T-cell (primary cell): ENCODE measurements around the gene LMO1. TPM values are rescaled to one million over a fixed set of nuclear protein-coding genes. Genes with fewer than 3 reads are reported as not detected.

Experiments
- ATAC-seq, 4 experiments: fragments of 200-7000 bp in 3 of 4; fragments of 150-1000 bp in 1 of 4; cut with Tn5 transposase; replicated peaks in 1 of 4; 1 replicate in 3 of 4; 2 replicates in 1 of 4; pipeline ENCODE4 v1.10.0; 2021; ENCODE audit warnings: moderate library complexity in 3 of 4, mild to moderate bottlenecking in 2 of 4, moderate number of reproducible peaks in 1 of 4
- CTCF ChIA-PET, 2 donors: fragments of 300-600 bp; sonication (Branson Sonifier 250); formaldehyde crosslinking; loops; one replicate each; lab custom pipeline; 2022; ENCODE audit warnings: antibody characterized with exemption in 2 of 2; lab: Charles Lee
- POLR2A ChIA-PET, 2 donors: fragments of 300-600 bp; sonication (Branson Sonifier 250); formaldehyde crosslinking; loops; one replicate each; lab custom pipeline; 2022; ENCODE audit warnings: antibody characterized with exemption in 2 of 2; lab: Charles Lee
- DNase-seq, 35 experiments: peaks; one replicate each; pipeline versions ENCODE4 v3.0.0 to v3.0.0-alpha.2; 2013 to 2023
- H3K27ac ChIP-seq: one replicate; pipeline ENCODE4 v1.5.1; 2013; ENCODE audit warnings: low read length
- H3K27me3 ChIP-seq, 2 experiments: replicated peaks in 1 of 2; 1 replicate in 1 of 2; 2 replicates in 1 of 2; pipeline versions ENCODE4 v1.6.1 to v1.7.0; 2013; ENCODE audit warnings: low read length in 1 of 2, mixed read lengths in 1 of 2; ENCODE audit not compliant: control insufficient read depth in 2 of 2, insufficient read depth in 2 of 2; ENCODE audit errors: extremely low read depth in 1 of 2
- H3K36me3 ChIP-seq, 2 donors: 1 replicate in 1 of 2; 2 replicates in 1 of 2; pipeline versions ENCODE4 v1.6.1 to v1.7.0; 2013; ENCODE audit warnings: low read length in 1 of 2; ENCODE audit not compliant: control insufficient read depth in 2 of 2, insufficient read depth in 1 of 2; ENCODE audit errors: extremely low read depth in 1 of 2
- H3K4me1 ChIP-seq, 2 experiments: 1 replicate in 1 of 2; 2 replicates in 1 of 2; pipeline versions ENCODE4 v1.6.1 to v1.7.0; 2013; ENCODE audit warnings: low read length in 2 of 2, mixed read lengths in 1 of 2; ENCODE audit not compliant: insufficient read depth in 2 of 2, control insufficient read depth in 1 of 2; ENCODE audit errors: extremely low read depth in 1 of 2
- H3K4me3 ChIP-seq, 2 donors: 1 replicate in 1 of 2; 2 replicates in 1 of 2; pipeline versions ENCODE4 v1.5.1 to v1.7.0; 2013; ENCODE audit warnings: mild to moderate bottlenecking in 2 of 2, low read length in 1 of 2, moderate library complexity in 1 of 2; ENCODE audit not compliant: control insufficient read depth in 1 of 2; ENCODE audit errors: extremely low read depth in 1 of 2
- H3K9me3 ChIP-seq: 2 replicates; pipeline ENCODE4 v1.7.0; 2013
- H3K27ac Mint-ChIP-seq, 2 donors: one replicate each; pipeline ENCODE4 v1.8.0; 2020 to 2021; ENCODE audit warnings: mild to moderate bottlenecking in 2 of 2, mixed read lengths in 2 of 2
- H3K27me3 Mint-ChIP-seq, 2 donors: one replicate each; pipeline ENCODE4 v1.8.0; 2021 to 2022; ENCODE audit warnings: mixed read lengths in 2 of 2
- H3K36me3 Mint-ChIP-seq: one replicate; pipeline ENCODE4 v1.8.0; 2021; ENCODE audit warnings: mixed read lengths
- H3K4me1 Mint-ChIP-seq, 3 donors: one replicate each; pipeline ENCODE4 v1.8.0; 2020 to 2022; ENCODE audit warnings: mixed read lengths in 3 of 3, mild to moderate bottlenecking in 1 of 3
- H3K4me3 Mint-ChIP-seq, 3 donors: one replicate each; pipeline ENCODE4 v1.8.0; 2020 to 2022; ENCODE audit warnings: mild to moderate bottlenecking in 3 of 3, mixed read lengths in 3 of 3, moderate library complexity in 3 of 3
- H3K9me3 Mint-ChIP-seq, 3 donors: one replicate each; pipeline ENCODE4 v1.8.0; 2020 to 2022; ENCODE audit warnings: mixed read lengths in 3 of 3
- WGBS: methylation state at CpG from one replicate; pipeline ENCODE4 v1.1.5; 2013; ENCODE audit warnings: missing lambda C conversion rate; ENCODE audit not compliant: insufficient coverage; 5-methylcytosine and 5-hydroxymethylcytosine counted together
- total RNA-seq, 35 experiments: library from RNA in 6 of 35; stranded (reverse) in 6 of 35; fragments of 120-200 nt in 1 of 35; gene quantifications; one replicate each; pipeline versions ENCODE4 v1.2.1 to v1.2.4 and lab custom pipeline; 2013 to 2026

LMO1 gene
- total RNA-seq, 5 donors from 2014 or later (not counting 1 experiment from before 2014, with no cell fraction given), result not detected

GRCh38 chr11:8222820-8223512 lies 40.7 kb downstream of the LMO1 start:
- CTCF ChIA-PET, result interaction anchor here in 1 of 2 donors (0.8 kb wide), 1 partner anchor 342 kb away, joined by 3 read pairs; no protein-coding TSS in a partner anchor
- no peak overlapping the region for H3K27ac Mint-ChIP-seq
- H3K4me1 Mint-ChIP-seq, result no peaks in the 10 kb centered on the region
- Histone ChIP-seq H3K4me3 (no peak overlapping the region), H3K36me3 (no peaks in the 10 kb centered on the region), H3K9me3 (no peaks in the 10 kb centered on the region), H3K27me3 (peaks cover 0 to 18% of the 10 kb centered on the region in 2 experiments), H3K4me1 (peaks cover 0 to 4% of the 10 kb centered on the region in 2 experiments), H3K27ac (no peak overlapping the region)
- H3K4me3 Mint-ChIP-seq, result no peak overlapping the region
- no peaks in the 10 kb centered on the region for H3K9me3 Mint-ChIP-seq
- peaks cover 2 to 4% of the 10 kb centered on the region in 2 donors for H3K27me3 Mint-ChIP-seq
- H3K36me3 Mint-ChIP-seq, result no peaks in the 10 kb centered on the region
- 68% methylated on average over 5 of the region's 6 CpGs for WGBS
- ATAC-seq (no peak), DNase-seq (no peak)
- POLR2A ChIA-PET, result no interaction called here

GRCh38 chr11:8221917-8222495 lies 41.7 kb downstream of the LMO1 start:
- Mint-ChIP-seq H3K36me3 (no peaks in the 10 kb centered on the region), H3K27ac (no peak overlapping the region), H3K27me3 (peaks cover 2 to 4% of the 10 kb centered on the region in 2 donors), H3K9me3 (no peaks in the 10 kb centered on the region), H3K4me1 (no peaks in the 10 kb centered on the region), H3K4me3 (no peak overlapping the region)
- POLR2A ChIA-PET, result no interaction called here
- no peaks in the 10 kb centered on the region for H3K9me3 ChIP-seq
- WGBS, result 50% methylated on average over 2 of the region's 8 CpGs
- H3K27ac ChIP-seq, result no peak overlapping the region
- peaks cover 0 to 20% of the 10 kb centered on the region in 2 experiments for H3K27me3 ChIP-seq
- H3K36me3 ChIP-seq, result no peaks in the 10 kb centered on the region
- DNase-seq, result no peak
- H3K4me3 ChIP-seq, result no peak overlapping the region
- CTCF ChIA-PET, result interaction anchor here (0.7 to 0.8 kb wide), 3 partner anchors 342 to 345 kb away, joined by 3 to 4 read pairs (median 4); no protein-coding TSS in a partner anchor
- ATAC-seq, result no peak
- H3K4me1 ChIP-seq, result peaks cover 0 to 4% of the 10 kb centered on the region in 2 experiments

- H3K4me1 ChIP-seq, result peaks cover 0 to 4% of the 10 kb centered on the region in 2 experiments
- Mint-ChIP-seq H3K27ac (no peak overlapping the region), H3K4me3 (no peak overlapping the region), H3K36me3 (no peaks in the 10 kb centered on the region), H3K27me3 (peaks cover 2 to 4% of the 10 kb centered on the region in 2 donors), H3K9me3 (no peaks in the 10 kb centered on the region), H3K4me1 (no peaks in the 10 kb centered on the region)
- DNase-seq (no peak), ATAC-seq (no peak)
- peaks cover 0 to 20% of the 10 kb centered on the region in 2 experiments for H3K27me3 ChIP-seq
- POLR2A ChIA-PET, result no interaction called here
- no peak overlapping the region for H3K27ac ChIP-seq
- no peaks in the 10 kb centered on the region for H3K9me3 ChIP-seq
- H3K4me3 ChIP-seq, result no peak overlapping the region
- 75% methylated on average over 4 of the region's 8 CpGs for WGBS
- CTCF ChIA-PET, result interaction anchor here (0.6 to 0.8 kb wide), 2 partner anchors 13 to 345 kb away, joined by 4 read pairs; no protein-coding TSS in a partner anchor
- no peaks in the 10 kb centered on the region for H3K36me3 ChIP-seq
Measured at GRCh38 chr11:8221046-8221723, 42.5 kb downstream of the LMO1 start.

DNA sequence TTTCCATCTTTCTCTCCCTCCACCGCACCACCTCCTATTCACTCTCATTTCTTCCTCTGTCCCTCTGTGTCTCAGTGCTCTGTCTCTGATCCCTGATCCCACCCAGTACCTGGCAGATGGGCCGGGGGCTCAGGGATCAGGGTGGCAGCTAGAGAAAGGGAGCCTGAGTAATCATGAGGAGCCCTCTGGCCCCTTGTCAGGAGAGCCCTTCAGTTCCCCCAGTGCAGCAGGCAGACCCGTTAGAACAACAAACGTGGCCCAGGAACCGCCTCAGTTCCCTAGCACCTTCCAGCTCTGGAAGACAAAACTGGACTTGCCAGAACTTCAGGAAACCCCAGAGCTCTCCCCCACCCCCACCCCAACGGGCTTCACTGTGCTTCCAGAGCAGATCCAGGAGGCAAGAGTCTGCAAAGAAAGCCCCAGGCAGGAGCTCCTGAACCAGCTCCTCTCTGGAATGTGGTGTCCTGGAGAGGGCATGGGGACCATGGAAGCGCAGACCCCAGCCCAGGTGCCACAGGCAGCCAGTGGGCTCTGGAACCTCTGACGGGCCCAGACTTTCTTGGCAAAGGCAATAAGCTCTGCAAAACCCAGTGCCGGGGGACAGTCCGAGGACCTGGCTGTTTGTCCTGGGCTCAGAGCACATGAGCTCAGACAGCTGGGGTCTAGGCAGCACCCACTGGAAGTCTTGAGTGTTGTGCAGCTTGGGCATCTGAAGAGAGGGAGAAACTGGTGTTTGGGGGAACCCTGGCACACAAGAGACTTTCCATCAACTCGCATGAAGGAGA lies 43.2 kb downstream of the LMO1 start:
- WGBS, result 87% methylated on average over 9 of the region's 11 CpGs
- no peaks in the 10 kb centered on the region for H3K36me3 ChIP-seq
- H3K9me3 ChIP-seq, result no peaks in the 10 kb centered on the region
- H3K4me1 Mint-ChIP-seq, result no peaks in the 10 kb centered on the region
- no peak overlapping the region for H3K27ac Mint-ChIP-seq
- no peak overlapping the region for H3K4me3 Mint-ChIP-seq
- no peaks in the 10 kb centered on the region for H3K4me1 ChIP-seq
- H3K27me3 ChIP-seq, result peaks cover 0 to 17% of the 10 kb centered on the region in 2 experiments
- ATAC-seq, result no peak
- H3K27me3 Mint-ChIP-seq, result peaks cover under 1 to 4% of the 10 kb centered on the region in 2 donors
- CTCF ChIA-PET, result interaction anchor here in 1 of 2 donors (0.6 to 1.2 kb wide), 2 partner anchors 13 to 346 kb away, joined by 3 to 4 read pairs; no protein-coding TSS in a partner anchor
- POLR2A ChIA-PET, result interaction anchor here in 1 of 2 donors (0.5 kb wide), 1 partner anchor 995 kb away, joined by 3 read pairs; no protein-coding TSS in a partner anchor
- DNase-seq, result no peak
- H3K4me3 ChIP-seq, result no peak overlapping the region
- H3K9me3 Mint-ChIP-seq, result no peaks in the 10 kb centered on the region
- H3K27ac ChIP-seq, result no peak overlapping the region
- no peaks in the 10 kb centered on the region for H3K36me3 Mint-ChIP-seq

- ATAC-seq (no peak), DNase-seq (peak in 1 of 35 experiments; percentile 14)
- H3K4me3 Mint-ChIP-seq, result no peak overlapping the region
- Histone ChIP-seq H3K27ac (no peak overlapping the region), H3K4me3 (no peak overlapping the region), H3K36me3 (no peaks in the 10 kb centered on the region), H3K9me3 (no peaks in the 10 kb centered on the region), H3K4me1 (no peaks in the 10 kb centered on the region), H3K27me3 (peaks cover 0 to 20% of the 10 kb centered on the region in 2 experiments)
- ChIA-PET POLR2A (no interaction called here), CTCF (interaction anchor here in 1 of 2 donors (1.2 kb wide), 1 partner anchor 347 kb away, joined by 3 read pairs; no protein-coding TSS in a partner anchor)
- H3K9me3 Mint-ChIP-seq, result no peaks in the 10 kb centered on the region
- 79% methylated on average over 15 of the region's 16 CpGs for WGBS
- H3K36me3 Mint-ChIP-seq, result no peaks in the 10 kb centered on the region
- no peak overlapping the region for H3K27ac Mint-ChIP-seq
- H3K27me3 Mint-ChIP-seq, result peaks cover 0 to 4% of the 10 kb centered on the region in 2 donors
- H3K4me1 Mint-ChIP-seq, result no peaks in the 10 kb centered on the region
Measured at GRCh38 chr11:8219257-8220021, 44.2 kb downstream of the LMO1 start.
